Ovary (tissue), 3 donors: ENCODE results near the gene TASOR.

ENCODE experiments used
- EP300 ChIP-seq: sonication (generic); formaldehyde crosslinking; IDR thresholded peaks from one replicate; pipeline ENCODE4 v1.6.1; 2017; ENCODE audit warnings: antibody characterized with exemption
- POLR2A ChIP-seq: fragments of 450-650 bp; IDR thresholded peaks from one replicate; pipeline ENCODE4 v1.6.1; 2017; ENCODE audit warnings: antibody characterized with exemption, mild to moderate bottlenecking, moderate library complexity
- TF ChIP-seq, protein P1 (sequence below), 3 donors: fragments of 450-650 bp in 2 of 3; fragments of 200-600 bp in 1 of 3; IDR thresholded peaks; one replicate each; pipeline versions ENCODE4 v1.5.1 to v1.8.0; 2016 to 2022; ENCODE audit warnings: antibody characterized with exemption in 3 of 3, mild to moderate bottlenecking in 1 of 3
- donor health status: DM: no; HTN: no; CAD: no.

DNA sequence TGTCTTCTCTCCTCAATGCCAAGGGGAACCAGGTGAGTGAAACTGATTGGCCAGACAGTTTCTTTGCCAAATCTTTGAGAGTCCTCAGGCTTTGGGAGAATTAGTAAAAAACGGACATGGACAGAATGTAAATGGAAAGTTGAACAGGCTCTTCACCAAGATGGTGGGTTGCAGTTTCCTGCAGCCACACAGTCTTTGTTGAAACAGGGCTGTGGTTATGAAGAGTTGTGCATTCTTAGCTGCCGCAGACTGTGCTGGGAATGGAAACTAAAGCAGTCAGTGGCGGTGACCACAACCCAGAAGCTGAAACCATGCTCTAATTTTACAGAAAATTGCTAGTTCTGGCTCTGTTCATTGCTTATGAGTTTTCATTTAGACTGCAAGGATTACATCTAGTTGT lies 42.1 kb upstream of the TASOR start:
- TF ChIP-seq, protein P1, sequence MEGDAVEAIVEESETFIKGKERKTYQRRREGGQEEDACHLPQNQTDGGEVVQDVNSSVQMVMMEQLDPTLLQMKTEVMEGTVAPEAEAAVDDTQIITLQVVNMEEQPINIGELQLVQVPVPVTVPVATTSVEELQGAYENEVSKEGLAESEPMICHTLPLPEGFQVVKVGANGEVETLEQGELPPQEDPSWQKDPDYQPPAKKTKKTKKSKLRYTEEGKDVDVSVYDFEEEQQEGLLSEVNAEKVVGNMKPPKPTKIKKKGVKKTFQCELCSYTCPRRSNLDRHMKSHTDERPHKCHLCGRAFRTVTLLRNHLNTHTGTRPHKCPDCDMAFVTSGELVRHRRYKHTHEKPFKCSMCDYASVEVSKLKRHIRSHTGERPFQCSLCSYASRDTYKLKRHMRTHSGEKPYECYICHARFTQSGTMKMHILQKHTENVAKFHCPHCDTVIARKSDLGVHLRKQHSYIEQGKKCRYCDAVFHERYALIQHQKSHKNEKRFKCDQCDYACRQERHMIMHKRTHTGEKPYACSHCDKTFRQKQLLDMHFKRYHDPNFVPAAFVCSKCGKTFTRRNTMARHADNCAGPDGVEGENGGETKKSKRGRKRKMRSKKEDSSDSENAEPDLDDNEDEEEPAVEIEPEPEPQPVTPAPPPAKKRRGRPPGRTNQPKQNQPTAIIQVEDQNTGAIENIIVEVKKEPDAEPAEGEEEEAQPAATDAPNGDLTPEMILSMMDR (IDR thresholded peaks at IDR 0.05) = no peak
- TF ChIP-seq POLR2A = no peak
- TF ChIP-seq EP300 = no peak
